KBM-7 (cell line): ENCODE results near the gene CFAP157.

Source experiments
- DNase-seq: peaks from one replicate; pipeline ENCODE4 v3.0.0-alpha.2; 2015
- in situ Hi-C: fragments of 300-500 bp; cut with MboI; formaldehyde crosslinking; loops from 2 replicates; pipeline ENCODE4 v1.14.3; 2020; ENCODE audit warnings: low sequenced_read_pairs, low pct_unique_long_range_greater_than_20kb, mixed read lengths

CFAP157 gene

DNA sequence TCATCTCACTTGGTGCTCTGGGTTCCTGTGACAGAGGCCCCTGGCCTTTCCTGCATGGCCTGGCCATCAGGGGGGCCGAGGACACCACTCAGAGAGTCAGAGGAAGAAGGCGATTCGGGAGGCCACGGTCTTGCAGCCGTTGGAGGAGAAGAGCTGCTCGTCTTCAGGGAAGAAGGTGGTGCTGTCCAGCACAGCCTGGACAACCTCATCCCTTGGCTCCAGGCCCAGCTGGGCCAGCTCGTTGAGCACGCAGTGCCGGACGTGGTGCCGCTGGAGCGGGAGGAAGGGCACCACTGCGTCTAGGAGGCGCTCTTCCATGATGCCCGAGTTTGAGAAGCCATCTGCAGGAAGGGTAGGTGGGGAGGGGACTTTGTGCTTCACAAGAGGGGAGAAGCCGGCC lies 25.1 kb downstream of the CFAP157 start:
- in situ Hi-C loops: no loop called here
- no peak for DNase-seq

DNA sequence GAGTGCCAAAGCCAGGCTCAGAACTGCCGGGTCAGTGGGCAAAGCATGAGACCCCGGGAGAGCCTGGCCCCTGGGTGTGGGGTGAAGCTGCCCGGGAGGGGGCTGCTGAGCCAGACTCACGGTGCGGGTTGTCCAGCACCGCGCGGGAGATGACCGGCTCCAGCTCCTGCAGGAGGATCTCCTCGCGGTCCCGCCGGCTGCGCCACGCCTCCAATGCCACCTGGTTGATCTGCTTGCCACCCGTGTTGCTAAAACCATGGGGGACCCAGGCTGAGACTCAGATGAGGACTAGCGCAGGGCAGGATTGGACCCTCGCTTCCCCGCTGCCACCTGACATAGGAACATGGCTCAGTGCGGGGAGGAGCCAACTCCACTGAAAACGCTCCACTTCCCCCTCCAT lies 25.7 kb downstream of the CFAP157 start:
- no peak for DNase-seq
- in situ Hi-C loops: no loop called here

DNA sequence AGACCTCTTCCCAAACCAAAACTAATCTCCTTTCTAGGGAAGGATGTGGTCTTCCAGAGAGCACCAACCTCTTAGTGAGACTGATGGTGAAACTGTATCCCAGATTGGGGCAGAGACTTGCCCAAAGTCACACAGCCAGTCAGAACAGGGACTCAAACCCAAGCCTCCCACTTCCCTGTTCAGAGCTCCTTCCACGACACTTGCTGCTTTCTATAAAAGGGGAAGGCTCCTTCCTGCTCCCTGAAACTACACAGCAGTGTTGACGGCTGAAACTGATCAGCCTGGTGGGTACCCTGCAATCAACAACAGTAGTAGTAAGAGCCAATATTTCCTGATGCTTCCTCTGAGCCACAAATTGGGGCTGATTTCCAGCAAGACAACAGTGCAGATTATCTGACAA lies 26.8 kb downstream of the CFAP157 start:
- in situ Hi-C loops: no loop called here
- peak; percentile 24 for DNase-seq

DNA sequence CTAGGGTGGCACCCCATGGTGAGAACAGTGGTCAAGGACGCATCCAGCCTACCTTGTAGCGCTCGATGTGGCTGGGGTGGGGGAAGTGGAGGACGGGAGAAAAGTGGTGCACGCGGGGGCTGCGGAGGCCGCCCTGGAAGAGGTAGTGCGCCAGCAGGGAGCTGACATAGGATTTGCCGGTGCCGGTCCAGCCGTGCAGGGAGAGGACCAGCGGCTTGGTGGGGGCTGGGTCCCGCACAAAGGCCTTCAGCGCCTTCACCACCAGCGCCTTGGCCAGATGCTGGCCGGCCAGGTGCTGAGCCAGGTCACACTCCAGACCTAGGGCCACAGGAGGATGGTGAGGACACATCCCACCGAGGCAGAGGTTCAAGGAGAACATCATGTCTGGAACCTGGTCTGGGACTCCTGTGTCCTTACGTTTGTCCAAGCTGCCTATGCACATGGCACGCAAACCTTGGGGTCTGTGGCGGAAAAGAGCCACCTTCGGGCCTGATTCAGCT lies 27.5 kb downstream of the CFAP157 start:
- no peak for DNase-seq
- in situ Hi-C loops: no loop called here

DNA sequence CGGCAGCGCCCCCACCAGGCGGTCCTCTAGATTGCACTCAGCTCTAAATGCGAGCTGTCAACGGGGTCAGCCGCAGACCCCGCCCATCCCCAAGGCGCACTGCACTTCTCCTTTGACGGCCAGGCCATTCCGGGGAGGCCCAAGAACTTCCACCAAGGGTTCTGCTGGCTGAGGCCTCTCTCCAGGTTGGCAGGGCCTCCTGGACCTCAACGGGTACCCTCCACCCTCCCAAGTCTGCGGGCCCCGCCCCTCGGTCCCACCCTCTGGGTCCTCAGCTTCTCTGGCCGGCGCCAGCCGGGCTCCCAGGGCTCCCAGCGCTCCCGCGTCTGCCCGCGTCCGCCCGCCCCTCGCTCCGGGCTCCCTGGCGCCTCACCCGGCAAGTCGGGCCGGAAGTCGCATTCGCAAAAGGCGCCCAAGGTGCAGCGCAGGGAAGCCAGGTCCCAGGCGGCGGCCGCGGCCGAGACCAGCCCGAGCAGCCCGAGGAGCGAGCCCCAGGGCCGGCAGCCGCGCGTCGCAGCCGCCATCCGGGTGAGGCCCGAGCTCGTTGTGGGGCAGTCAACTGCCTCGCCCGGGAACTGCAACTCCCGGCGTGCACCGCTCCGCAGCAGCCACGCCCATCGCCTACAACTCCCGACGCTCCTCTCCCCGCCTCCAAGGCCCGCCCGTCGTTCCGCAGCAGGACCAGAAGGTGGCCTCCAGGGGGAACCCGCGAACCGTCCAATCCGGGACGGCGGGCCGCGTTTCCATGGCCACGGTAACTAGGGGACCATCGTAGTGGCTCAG lies 28.1 kb downstream of the CFAP157 start, which contains the start of gene TOR2A:
TSS of gene TOR2A (minus strand) at position 548 of the 783 bp plus-strand sequence. CDS start at position 524, 24 bp downstream.
- in situ Hi-C loops: no loop called here
- DNase-seq: peak; percentile 99

DNA sequence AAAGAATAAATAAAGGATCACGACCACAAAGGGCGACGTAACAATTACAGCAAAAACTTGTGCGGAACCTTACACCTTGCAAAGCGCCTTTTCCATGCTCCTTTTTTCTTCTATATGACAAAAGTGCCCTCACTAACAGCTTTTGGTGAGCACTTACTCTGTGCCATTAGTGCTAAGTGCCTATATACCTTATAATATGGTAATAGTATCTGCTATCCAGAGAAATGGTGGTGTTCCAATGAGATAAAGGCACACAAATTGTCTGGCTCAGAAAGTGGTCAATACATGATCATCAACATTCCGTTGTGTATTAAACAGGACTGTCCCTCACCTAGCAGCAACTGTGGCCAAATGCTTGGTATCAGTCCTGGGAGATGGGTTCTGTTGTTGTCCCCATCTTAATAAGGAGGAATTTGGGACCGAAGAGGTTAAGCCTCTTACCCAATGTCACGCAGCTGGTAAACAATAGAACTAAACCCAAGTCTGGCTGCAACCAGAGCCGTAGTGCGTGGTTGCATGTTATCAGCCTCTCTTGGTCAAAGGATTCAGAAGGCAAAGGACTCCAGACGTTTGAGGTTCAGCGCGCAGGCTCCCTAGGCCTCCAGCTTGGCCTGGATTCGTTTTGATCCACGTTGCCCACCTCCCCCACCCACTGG lies 28.9 kb downstream of the CFAP157 start:
- in situ Hi-C loops: no loop called here

DNA sequence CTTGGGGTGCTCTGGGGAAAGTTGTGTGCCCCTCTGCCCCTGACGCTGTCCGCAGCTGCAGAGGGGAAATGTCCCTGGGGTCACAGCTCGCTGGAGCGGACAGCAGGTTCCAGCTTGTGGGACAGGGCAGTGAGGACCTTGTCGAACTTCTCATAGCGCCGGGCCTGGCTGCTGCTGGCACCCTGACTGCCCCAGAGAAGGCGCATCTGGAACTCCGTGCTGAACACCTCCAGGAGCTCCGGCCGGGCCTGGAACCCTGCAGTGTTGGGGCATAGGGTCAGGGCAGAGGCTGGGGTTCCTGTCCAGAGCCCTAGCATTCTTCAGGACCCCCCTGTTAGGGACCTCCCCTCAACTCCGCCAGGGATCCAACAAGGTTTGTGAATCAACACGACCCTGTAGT lies 31.9 kb downstream of the CFAP157 start:
- DNase-seq: no peak
- in situ Hi-C loops: no loop called here

More for the DNA sequence above, 28.9 kb downstream of the CFAP157 start:
- DNase-seq: no peak

DNA sequence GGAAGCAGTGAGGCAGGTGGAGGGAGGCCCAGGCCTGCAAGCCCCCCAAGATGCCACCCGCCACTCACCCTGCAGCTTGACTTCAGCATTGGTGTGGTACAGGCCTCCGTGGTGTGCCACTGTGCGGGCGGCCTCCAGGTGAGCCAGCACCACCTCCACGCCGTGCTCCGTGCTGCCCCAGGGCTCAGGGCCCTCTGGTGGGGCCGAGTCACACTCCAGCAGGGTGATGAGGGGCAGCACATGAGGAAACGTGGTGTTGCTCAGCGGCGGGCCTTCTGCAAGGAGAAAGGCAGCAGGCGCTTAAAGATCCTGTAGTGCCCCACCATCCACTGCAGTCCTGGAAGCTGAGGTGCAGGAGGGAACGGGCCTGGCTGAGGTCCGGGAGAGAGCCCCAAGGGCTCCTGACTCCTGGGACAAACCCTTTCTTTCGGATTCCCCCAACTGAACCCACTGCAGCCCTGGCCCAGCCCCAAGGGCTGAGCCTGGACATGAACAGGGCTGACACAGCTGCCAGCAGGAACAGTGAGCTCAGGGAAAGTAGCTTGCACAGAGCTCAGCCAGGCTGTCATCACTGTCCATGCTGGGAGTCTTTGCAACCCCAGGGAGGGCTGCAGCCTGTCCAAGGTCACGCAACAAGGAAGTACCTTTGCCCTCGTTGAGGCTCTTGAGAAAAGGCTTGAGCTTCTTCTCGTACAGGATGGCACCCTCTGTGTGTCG lies 33.0 kb downstream of the CFAP157 start:
- in situ Hi-C loops: no loop called here

DNA sequence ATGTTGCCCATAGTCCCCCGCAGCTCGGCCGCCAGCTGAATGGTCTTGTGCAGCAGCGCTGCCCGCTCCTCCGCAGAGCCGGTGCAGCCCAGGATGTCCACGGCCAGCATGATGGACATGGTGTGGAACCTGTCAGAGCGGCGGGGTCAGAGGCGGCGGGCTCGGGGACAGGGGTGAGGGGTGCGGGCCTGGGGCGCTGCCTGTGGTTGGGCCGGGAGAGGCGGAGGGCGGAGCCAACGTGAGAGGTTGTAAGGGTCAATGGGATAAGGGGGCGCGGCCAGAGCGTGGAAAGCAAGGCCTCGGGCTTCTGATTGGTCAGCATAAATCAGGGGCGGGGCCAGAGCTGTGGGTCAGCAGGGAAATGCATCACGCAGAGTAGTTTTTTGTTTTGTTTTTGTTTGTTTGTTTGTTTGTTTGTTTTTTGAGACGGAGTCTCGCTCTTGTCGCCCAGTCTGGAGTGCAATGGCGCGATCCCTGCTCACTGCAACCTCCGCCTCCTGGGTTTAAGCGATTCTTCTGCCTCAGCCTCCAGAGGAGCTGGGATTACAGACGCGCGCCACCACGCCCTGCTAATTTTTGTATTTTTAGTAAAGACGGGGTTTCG lies 35.1 kb downstream of the CFAP157 start:
- DNase-seq: no peak

More for the DNA sequence above, 33.0 kb downstream of the CFAP157 start:
- no peak for DNase-seq

DNA sequence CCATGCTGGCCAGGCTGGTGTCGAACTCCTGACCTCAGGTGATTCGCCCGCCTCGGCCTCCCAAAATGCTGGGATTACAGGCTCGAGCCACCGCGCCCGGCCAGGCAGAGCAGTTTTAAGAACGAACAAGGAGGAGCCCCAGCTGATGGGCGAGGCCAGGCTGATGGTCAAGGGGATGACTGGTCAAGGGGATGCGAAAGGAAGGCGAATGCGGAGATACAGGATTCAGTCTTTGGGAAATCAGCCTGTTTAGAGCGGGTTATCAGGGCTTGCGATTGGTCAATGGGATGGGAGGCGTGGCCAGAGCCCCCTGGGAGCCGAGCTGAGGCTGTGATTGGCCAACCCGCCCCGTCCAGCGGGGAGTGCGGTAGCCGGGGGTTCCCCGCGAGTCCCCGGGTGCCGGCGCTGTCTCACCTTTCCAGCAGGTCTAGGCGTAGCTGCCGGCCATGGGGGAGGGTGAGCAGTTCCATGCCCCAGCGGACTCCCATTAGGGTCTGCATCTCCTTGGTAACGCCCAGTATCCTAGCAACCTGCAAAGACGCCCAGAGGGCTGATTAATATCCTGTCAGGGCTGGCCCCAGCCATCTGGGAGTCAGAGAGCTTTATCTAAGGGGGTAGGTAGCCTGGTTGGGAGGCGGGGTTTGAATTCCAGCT lies 35.8 kb downstream of the CFAP157 start:
- in situ Hi-C loops: no loop called here
- no peak for DNase-seq

More for the DNA sequence above, 35.1 kb downstream of the CFAP157 start:
- in situ Hi-C loops: no loop called here

DNA sequence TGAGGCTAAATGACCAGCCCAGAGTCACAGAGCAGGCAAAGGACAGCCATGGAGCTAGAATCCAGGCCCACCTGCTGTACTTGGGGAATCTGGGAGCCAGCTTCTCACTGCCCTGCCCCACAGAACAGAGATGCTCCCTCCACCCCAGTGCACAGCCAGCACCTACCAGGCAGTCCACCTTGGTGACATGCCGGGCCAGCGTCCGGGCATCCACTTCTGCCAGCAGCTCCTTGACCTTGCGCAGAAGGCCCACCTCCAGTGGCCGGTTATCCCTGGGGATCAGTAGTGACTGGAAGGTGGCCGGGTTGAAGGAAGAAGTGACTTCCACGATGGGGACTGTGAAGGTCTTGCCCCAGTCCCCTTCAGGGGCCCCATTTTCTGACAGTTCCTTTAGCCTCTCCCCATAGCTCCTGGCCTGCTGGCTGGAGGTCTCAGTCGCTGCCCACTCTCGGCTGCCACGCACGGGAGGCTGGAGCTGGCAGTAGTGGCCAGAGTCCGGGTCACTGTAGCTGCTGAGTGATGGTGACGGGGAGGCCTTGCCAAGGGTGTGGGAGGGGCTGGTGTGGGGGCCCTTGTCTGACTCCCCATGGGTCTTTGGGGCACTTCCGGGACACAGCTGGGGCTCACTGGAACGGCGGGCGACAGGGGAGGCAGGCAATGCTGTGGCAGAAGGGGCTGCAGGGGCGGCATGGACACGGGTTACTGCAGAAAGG lies 37.8 kb downstream of the CFAP157 start:
- in situ Hi-C loops: no loop called here
- DNase-seq: no peak

DNA sequence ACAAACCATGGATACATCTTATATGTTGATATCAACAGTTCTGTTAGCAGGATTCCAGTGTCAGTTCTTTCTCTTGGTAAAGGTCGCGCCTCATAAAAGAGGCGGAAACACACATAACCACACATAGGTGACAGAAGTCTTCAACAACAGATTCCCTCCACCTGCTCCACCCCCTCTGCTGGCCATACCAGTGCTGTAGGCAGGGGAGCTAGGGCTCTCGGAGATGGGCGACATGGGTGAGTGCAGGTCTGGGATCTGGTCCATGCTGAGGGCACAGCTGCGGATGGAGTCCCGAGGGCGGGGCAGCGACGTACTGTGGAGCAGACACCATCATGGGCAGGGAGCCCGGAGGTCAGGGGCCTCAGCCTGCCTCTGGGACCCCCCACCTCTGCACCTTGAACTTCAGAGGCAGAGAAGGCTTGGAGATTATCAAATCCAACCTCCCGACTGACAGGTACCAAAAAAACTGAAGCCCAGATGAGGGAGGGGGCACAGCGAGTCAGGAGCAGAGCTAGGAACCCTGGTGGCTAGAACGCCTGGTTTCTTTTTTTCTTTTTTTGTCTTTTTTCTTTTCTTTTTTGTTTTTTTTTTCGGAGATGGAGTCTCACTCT lies 40.3 kb downstream of the CFAP157 start:
- no peak for DNase-seq
- in situ Hi-C loops: no loop called here

DNA sequence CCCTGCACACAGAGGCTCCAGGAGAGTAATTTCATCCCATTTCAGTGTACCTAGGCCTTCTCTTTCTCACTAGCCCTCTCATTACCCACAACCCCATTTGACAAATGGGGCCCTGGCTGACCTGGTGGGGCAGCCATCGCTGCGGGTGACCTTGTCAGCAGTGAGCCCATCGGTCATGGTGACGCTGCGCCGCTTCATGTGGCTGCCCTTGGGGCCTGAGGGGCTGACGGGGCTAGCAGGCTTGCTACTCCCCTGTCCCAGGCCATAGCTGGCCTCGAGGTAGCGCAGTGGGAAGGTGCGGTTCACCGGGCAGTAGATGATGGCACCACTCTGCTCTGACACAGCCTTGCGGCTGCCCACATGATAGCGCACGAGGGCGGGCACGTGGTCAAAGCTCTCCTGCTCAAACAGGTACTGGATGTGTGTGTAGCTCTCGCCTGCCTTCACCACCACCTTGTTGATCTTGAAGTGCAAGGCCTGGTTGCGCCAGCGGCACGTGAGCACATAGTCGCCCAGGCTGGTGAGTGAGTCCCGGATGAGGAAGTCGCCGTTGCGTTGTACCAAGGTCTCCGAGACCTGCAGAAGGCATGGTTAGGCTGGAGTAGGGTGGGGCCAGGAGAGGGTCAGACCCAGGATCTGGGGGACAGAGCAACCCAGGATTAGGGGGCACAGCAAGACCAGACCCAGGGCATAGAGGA lies 42.5 kb downstream of the CFAP157 start:
- in situ Hi-C loops: no loop called here

DNA sequence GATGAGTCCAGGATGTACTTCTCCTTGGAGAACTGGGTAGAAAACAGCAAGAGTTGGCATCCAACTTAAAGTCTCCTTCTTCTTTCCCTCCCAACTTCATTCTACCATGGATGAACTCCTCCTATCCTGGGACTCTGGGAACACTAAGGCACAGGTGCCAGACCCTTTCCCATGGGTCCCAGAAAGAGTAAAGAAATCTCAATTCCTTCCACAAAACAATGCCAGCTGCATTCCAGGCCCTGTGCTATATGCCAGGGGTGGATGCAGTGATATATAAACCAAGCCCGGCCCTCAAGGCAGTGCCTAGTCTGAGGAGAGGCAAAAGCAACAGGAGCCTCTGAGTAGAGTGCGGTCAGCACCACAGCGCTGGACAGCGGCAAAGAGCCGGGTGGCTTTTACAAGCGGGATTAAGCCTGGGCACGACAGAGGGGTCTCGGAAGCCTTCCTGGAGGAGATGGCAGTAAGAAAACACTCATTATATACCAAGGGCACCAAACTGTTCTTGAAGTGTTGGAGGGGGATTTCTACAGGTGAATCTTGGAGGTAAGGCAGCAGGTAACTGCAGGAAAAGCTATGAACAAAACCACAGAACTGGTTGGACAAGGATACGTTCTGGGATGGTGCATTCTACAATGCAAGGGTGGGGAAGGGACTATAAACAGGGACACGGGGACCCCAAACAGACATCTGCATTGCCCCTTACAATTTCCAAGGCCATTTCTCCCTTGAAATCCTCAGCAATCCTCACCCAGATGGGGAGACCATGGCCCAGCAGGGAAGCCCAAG lies 44.7 kb downstream of the CFAP157 start:
- no peak for DNase-seq
- in situ Hi-C loops: no loop called here

More for the DNA sequence above, 42.5 kb downstream of the CFAP157 start:
- no peak for DNase-seq

DNA sequence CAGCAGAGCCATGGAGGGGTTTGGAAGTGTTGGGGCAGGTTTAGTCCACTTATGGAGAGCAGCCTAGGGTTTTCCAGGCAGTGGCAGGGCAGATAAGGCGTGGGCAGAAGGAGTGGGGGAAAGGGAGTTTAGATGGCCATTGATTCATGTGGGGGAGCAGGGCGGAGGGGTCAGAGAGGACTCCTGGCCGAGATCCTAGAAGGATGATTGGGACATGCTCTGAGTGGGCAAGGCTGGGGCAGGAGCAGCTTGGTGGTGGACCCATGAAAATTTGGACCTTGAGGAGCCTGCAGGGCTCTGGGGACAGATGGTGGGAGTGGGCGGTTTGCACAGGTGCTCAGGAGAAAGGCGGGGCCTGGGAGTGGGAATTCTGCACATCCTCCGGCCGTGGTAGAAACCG lies 46.4 kb downstream of the CFAP157 start:
- no peak for DNase-seq

DNA sequence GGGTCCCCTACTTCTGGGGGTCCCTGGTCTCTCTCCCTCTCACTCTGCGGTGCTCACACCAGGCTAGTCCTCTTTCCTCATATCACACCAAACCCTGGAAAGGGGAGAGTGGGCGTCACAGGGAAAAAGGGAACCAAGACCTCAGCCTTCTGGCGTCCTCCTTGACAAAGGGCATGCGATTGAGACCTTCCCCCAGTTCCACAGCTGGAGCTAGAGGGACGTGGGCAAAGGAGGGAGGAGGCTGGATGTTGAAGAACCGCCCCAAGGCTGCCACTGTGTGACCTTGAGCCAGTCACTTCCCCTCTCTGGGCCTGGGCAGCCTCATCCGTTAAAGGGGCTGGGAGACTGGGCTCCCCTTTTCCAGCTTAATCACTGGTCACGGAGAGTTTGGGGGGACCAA lies 46.8 kb downstream of the CFAP157 start:
- in situ Hi-C loops: no loop called here
- no peak for DNase-seq

More for the DNA sequence above, 46.4 kb downstream of the CFAP157 start:
- in situ Hi-C loops: no loop called here
